GM12872 (cell line): ENCODE measurements around the gene PIGT.

ENCODE experiments used
- CTCF ChIP-seq: IDR thresholded peaks from 3 replicates; pipeline ENCODE4 v1.5.1; 2011; ENCODE audit warnings: low read depth, mild to moderate bottlenecking, low read length, moderate library complexity; ENCODE audit not compliant: insufficient read depth

The PIGT gene

GRCh38 chr20:45372646-45373352, 43.1 kb upstream of the PIGT start:
- TF ChIP-seq CTCF = no peak

GRCh38 chr20:45373353-45374100, 42.4 kb upstream of the PIGT start:
- TF ChIP-seq CTCF = peak; percentile 93

GRCh38 chr20:45374101-45374467, 41.9 kb upstream of the PIGT start:
- no peak for TF ChIP-seq CTCF

- no peak for TF ChIP-seq CTCF
These were observed 41.0 kb upstream of the PIGT start for GRCh38 chr20:45374966-45375365.

- TF ChIP-seq CTCF = no peak
These were observed 38.7 kb upstream of the PIGT start for GRCh38 chr20:45377269-45377668.

- TF ChIP-seq CTCF = no peak
These were observed 37.8 kb upstream of the PIGT start, which contains the start of gene TP53TG5 for GRCh38 chr20:45378191-45378590. TSS of gene TP53TG5 (minus strand) at chr20:45378325. CDS start at chr20:45378236, 89 bp downstream.

- no peak for TF ChIP-seq CTCF
These were observed 28.7 kb upstream of the PIGT start for GRCh38 chr20:45387274-45387673.
